SJSA1 (cell line): ENCODE data around the gene HMG20A. TPM values are rescaled to one million over a fixed set of nuclear protein-coding genes. Genes with fewer than 3 reads are reported as not detected.

Source experiments
- DNase-seq, 2 experiments: peaks; one replicate each; pipeline ENCODE4 v3.0.0-alpha.2; 2015 to 2020; ENCODE audit warnings: low spot score in 2 of 2, low read depth in 1 of 2
- H3K27ac ChIP-seq: fragments of 250-450 bp; sonication (Bioruptor Pico); 2 replicates; pipeline ENCODE4 v1.5.1; 2020; ENCODE audit warnings: mild to moderate bottlenecking, moderate library complexity
- H3K27me3 ChIP-seq: fragments of 250-450 bp; sonication (Bioruptor Pico); replicated peaks from 2 replicates; pipeline ENCODE4 v1.5.1; 2020; ENCODE audit warnings: mild to moderate bottlenecking, moderate library complexity
- H3K36me3 ChIP-seq: fragments of 250-450 bp; sonication (Bioruptor Pico); 2 replicates; pipeline ENCODE4 v1.5.1; 2020; ENCODE audit warnings: mild to moderate bottlenecking
- H3K4me1 ChIP-seq: fragments of 250-450 bp; sonication (Bioruptor Pico); replicated peaks from 2 replicates; pipeline ENCODE4 v1.6.1; 2021; ENCODE audit warnings: mild to moderate bottlenecking
- H3K4me3 ChIP-seq: fragments of 250-450 bp; sonication (Bioruptor Pico); 2 replicates; pipeline ENCODE4 v1.5.1; 2020; ENCODE audit warnings: mild to moderate bottlenecking
- H3K9me3 ChIP-seq: fragments of 250-450 bp; sonication (Bioruptor Pico); replicated peaks from 2 replicates; pipeline ENCODE4 v1.5.1; 2020; ENCODE audit warnings: mild to moderate bottlenecking
- total RNA-seq: library from RNA; depleted of rRNA; stranded (reverse); fragments of >200 nt; shearing (Covaris generic); gene quantifications from 2 replicates; pipeline ENCODE4 v1.2.3, GENCODE V29; 2014

HMG20A gene
- total RNA-seq, 1 experiment from 2014 or later: 30.1 TPM

DNA sequence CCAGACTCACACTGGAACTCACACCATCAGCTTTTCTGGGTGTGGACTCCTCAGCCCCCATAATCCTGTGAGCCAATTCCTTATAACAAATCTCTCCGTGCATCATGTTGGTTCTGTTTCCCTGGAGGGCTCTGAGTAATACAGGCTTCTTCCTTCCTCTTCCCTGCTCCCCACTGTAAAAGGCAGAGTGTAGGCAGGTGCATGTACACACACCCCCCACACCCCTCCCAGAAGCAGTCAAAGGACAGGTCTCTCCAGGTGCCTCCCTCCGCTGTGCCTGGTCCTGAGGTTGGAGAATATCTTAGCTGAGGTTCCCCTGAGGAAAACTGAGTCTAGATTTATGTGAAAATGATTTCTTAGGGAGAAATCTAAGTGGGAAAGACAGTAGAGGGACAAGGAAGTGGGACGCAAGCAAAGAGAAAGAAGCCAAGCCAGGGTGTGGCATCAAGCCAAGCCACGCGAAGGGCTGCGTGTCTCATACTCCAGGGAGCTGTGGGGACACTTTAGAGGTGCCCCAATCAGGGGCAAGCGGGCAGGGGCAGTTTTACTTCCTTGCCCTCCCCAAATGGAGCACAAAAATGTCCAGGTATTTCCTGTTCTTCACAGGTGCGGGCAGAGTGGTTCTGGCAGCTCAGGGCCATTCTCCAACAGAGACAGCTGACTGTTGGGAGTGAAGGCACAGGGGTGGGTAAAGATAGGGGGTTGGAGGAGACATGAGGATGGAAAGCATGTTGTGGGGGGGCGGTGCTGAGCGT is 86.6 kb downstream of the HMG20A start:
- no peak overlapping the region for H3K27ac ChIP-seq
- no peak for DNase-seq
- no peaks in the 10 kb centered on the region for H3K9me3 ChIP-seq
- H3K4me1 ChIP-seq: peaks cover 24% of the 10 kb centered on the region
- H3K4me3 ChIP-seq: no peak overlapping the region
- no peaks in the 10 kb centered on the region for H3K36me3 ChIP-seq
- no peaks in the 10 kb centered on the region for H3K27me3 ChIP-seq

DNA sequence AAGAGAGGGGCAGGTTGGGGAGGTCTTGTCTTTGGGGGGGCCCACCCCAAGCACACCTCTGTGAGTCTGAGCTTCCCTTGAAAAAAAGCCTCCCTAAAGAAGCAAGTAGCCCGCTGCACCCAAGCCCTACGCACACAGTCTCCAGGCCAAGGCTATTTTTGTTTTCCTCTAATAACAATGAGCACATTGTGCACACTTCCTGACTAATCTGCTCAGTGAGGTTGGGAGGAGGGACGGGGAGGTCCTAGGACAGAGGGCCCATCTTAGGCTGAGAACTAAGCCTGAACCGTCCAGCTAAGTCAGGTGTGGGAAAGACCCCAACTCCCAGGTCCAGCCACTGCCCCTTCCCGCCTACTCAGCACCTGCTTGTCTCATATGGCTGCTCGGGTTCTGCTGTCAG is 87.2 kb downstream of the HMG20A start:
- H3K27ac ChIP-seq: no peak overlapping the region
- H3K36me3 ChIP-seq: no peaks in the 10 kb centered on the region
- no peaks in the 10 kb centered on the region for H3K9me3 ChIP-seq
- H3K27me3 ChIP-seq: no peaks in the 10 kb centered on the region
- DNase-seq: peak in 1 of 2 experiments; percentile 44
- no peak overlapping the region for H3K4me3 ChIP-seq
- peaks cover 24% of the 10 kb centered on the region for H3K4me1 ChIP-seq

DNA sequence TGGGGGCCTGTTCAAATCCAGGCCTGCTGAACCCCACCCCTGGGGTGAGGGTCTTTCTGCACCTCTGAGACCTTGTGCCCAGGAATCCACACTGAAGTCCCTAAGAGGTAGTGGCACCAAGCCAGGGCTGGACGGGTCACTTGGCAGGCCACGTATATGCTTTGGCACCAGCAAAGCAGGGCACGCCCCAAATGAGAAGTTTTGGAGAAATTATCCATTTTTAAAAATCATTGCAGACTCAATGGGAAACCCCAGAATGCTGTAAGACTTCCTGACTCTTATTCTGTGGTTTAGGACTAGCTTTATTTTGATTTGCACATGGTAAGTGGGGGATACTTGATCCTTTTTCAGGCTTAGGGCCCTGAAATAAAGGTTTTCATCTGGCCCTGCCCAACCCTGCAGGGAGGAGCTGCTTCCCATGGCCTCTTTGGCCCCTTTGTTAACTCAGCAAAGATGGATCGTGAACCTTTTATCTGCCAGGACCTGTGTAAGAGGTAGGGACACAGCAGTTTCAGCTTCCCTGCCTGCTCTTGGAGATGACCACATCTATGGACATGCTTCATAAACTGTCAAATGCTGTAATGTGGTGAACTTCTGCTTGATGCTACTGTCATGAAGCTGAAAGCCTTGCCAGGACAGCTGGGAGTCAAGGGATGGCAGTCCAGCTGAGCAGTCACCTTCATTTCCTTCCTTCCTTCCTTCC is 88.0 kb downstream of the HMG20A start:
- Histone ChIP-seq H3K36me3 (no peaks in the 10 kb centered on the region), H3K27ac (no peak overlapping the region), H3K4me3 (no peak overlapping the region), H3K27me3 (no peaks in the 10 kb centered on the region), H3K4me1 (peaks cover 24% of the 10 kb centered on the region), H3K9me3 (no peaks in the 10 kb centered on the region)
- DNase-seq: no peak

DNA sequence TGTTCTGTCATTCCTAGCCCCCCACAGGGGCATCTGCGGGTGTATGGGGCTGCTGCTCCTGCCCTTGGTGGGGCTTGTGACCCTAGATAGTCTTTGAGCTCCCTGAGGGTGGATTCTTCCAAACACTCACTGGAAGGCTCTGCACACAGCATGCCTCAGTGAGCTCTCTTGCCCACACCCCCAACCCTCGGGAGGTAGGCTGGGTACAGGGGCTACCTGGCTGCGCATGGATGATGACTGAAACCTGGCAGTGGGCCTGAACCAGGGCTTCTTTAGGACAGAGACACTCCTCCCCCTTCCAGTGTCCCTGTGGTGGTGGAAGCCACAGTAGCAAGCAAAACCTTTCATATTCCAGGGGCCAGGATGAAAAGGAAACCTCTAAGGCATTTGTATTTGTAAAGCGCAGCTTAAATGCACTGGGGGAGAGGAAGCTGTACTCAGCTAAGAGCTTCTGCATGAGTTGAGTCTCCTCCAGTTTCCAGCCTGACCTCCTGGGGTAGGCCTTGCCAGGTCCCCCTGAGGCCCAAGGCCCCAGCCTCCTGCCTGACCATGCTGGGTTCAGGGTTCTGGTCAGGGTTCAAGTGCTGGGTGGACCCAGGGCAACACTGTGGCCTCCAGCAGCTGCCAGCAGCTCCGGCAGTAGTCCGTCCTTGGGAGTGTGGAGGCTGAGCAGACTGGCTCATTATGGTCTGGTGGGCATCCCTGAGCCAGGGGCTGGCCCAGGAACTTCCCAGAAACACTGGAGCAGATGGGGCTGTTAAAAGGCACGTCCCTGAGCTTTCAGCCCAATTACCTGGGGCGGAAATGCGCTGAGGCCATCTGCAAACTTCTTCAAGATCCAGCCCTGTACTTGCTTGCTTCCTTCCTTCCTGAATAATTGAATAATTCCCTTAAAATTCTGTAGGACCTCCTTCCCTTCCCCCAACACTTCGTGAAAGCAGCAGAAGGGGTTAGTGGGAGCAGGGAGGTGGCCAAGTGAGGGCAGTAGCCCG is 89.7 kb downstream of the HMG20A start:
- peaks cover 24% of the 10 kb centered on the region for H3K4me1 ChIP-seq
- H3K4me3 ChIP-seq: no peak overlapping the region
- no peaks in the 10 kb centered on the region for H3K36me3 ChIP-seq
- H3K27me3 ChIP-seq: no peaks in the 10 kb centered on the region
- no peak overlapping the region for H3K27ac ChIP-seq
- H3K9me3 ChIP-seq: no peaks in the 10 kb centered on the region
- DNase-seq: no peak

DNA sequence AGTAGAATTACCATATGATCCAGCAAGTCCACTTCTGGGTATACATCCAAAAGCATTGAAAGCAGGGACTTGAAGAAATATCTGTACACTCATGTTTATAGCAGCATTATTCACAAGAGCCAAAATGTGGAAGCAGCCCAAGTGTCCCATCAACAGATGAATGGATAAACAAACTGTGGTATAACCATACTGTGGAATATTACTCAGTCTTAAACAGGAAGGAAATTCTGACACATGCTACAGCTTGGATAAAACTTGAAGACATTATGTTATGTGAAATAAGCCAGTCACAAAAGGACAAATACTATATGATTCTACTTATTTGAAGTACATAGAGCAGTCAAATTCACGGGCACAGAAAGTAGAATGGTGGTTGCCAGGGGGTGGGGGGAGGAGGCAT is 91.2 kb downstream of the HMG20A start:
- no peaks in the 10 kb centered on the region for H3K9me3 ChIP-seq
- no peak overlapping the region for H3K27ac ChIP-seq
- H3K4me1 ChIP-seq: peaks cover 16% of the 10 kb centered on the region
- H3K27me3 ChIP-seq: no peaks in the 10 kb centered on the region
- H3K4me3 ChIP-seq: no peak overlapping the region
- no peak for DNase-seq
- H3K36me3 ChIP-seq: no peaks in the 10 kb centered on the region

DNA sequence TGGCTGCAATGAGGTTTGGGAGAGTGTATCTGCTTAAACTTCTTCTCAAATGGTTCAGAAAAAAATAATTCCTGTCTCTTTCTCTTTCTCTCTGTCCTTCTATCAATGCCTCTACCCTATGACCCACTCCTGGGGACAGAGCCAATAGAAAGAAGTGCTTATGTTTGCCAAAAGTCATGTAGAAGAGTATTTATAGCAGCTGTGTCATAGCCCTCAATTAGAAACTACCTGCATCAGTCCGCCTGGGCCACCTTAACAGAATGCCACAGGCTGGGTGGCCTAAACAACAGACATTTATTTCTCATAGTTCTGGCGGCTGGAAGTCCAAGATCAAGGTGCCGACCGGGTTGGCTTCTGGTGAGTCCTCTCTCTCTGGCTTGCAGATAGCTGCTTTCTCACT is 92.5 kb downstream of the HMG20A start:
- H3K36me3 ChIP-seq: no peaks in the 10 kb centered on the region
- H3K27ac ChIP-seq: no peak overlapping the region
- peaks cover 3% of the 10 kb centered on the region for H3K4me1 ChIP-seq
- no peaks in the 10 kb centered on the region for H3K27me3 ChIP-seq
- no peaks in the 10 kb centered on the region for H3K9me3 ChIP-seq
- DNase-seq: no peak
- H3K4me3 ChIP-seq: no peak overlapping the region

DNA sequence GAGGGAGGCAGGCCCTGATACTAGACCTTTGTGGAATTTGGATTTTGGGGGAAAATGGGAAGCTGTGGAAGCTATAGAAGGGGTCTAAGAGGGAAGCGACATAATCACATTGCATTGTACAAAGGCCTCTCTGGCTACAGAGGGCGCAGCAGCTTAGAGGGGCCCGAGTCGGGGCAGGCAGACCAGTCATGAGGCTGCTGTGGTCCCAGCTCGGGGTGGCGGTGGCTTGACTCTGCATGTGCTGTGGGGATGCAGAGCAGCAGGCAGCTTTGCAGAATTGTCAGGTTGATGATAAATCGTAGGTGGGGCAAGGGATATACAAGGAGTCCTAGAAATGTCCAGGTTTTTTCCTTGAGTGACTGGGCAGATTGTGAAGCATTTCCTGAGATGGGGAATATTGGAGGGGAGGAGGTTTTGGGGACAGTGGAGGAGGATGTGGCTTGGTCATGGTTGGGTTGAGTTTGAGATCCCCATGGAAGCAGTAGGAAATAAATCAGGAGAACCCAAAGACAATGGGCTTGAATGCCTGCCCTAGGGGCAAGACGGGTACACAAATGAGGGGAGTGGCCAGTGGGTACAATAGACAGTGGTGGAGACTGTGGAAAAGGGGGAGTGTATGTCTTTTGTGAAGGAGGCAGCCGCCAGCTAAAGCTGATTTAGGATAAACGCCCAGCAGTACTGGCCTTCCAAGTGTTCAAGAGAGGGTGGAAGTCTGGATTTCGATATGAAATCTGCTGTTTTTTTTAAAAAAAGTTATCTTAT is 94.1 kb downstream of the HMG20A start:
- Histone ChIP-seq H3K36me3 (no peaks in the 10 kb centered on the region), H3K9me3 (no peaks in the 10 kb centered on the region), H3K27me3 (no peaks in the 10 kb centered on the region), H3K4me3 (no peak overlapping the region), H3K27ac (no peak overlapping the region), H3K4me1 (no peaks in the 10 kb centered on the region)
- no peak for DNase-seq

DNA sequence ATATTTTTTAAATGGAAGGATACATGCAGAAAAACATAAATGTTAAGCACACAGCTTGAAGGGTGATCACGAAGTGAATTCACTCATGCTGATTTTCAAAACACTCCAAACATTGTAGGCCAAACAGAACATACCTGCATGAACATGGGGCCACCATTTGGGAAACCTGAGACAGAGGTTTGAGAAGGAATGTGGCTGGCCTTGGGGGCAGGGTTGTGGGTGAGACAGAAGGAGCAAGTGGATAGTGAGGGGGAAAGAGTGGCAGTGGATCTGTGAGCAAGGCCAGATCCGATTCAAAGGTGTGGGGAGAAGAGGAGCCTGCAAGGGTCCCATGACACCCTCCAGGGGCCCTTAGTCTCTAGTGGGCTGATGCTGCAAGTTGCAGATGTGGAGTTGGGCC is 94.9 kb downstream of the HMG20A start:
- no peaks in the 10 kb centered on the region for H3K36me3 ChIP-seq
- H3K4me1 ChIP-seq: no peaks in the 10 kb centered on the region
- H3K4me3 ChIP-seq: no peak overlapping the region
- H3K9me3 ChIP-seq: no peaks in the 10 kb centered on the region
- no peak for DNase-seq
- no peak overlapping the region for H3K27ac ChIP-seq
- no peaks in the 10 kb centered on the region for H3K27me3 ChIP-seq

DNA sequence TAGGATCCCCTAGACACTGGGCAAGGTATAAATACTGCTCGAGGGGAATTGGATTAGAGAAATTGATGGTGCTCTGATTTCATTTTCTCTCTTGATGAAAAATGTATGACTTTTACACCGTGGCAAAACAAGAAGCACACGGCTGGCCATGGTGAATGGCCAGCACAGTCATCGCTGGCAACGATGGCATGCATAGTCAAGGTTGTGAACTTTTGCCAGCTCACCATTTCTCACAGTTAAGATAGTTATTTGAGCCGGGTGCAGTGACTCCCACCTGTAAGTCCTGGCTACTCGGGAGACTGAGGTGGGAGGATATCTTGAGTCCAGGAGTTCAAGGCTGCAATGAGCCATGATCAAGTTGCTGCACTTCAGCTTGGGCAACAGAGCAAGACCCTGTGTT is 95.4 kb downstream of the HMG20A start:
- no peaks in the 10 kb centered on the region for H3K4me1 ChIP-seq
- no peaks in the 10 kb centered on the region for H3K9me3 ChIP-seq
- no peaks in the 10 kb centered on the region for H3K27me3 ChIP-seq
- no peak overlapping the region for H3K27ac ChIP-seq
- no peak for DNase-seq
- H3K36me3 ChIP-seq: no peaks in the 10 kb centered on the region
- no peak overlapping the region for H3K4me3 ChIP-seq

DNA sequence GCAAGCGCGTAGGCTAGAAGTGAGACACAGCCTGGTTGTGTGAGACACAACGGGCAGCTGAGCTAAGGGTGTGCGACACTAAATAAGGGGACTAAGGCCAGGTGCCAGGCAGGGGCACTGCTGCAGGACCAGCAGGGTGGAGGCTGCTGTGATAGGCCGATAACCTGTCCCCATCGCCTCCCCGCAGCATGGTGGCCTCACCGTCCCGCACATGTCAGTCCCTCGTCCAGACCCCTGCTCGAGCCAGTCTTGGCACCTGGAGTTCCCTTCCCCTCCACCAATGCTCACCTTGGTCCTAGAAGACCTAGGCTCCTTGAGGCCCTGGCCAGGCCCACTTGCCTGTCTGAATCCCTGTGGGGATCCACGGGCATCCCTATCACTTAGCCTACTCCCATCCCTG is 96.1 kb downstream of the HMG20A start:
- H3K27me3 ChIP-seq: no peaks in the 10 kb centered on the region
- DNase-seq: no peak
- no peak overlapping the region for H3K27ac ChIP-seq
- no peaks in the 10 kb centered on the region for H3K4me1 ChIP-seq
- no peaks in the 10 kb centered on the region for H3K36me3 ChIP-seq
- H3K9me3 ChIP-seq: no peaks in the 10 kb centered on the region
- H3K4me3 ChIP-seq: no peak overlapping the region

DNA sequence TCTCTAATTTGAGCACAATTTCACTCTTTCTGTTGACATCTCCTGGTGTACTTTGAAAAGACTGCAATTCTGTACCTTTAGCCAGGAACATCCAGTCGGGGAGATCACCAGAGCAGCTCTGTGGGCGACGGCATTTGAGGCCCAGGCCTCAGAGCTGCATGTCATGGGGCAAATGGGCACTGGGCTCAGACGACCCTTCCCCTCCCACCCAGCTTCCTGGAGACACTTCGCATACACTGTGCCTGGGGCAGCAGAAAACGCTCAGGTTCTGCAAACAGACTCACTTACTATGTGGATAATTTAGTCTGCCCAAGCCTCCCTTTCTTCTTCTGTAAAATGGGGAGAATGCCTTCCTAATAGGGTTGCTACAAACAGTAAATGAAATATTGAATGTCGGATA is 96.9 kb downstream of the HMG20A start:
- no peaks in the 10 kb centered on the region for H3K4me1 ChIP-seq
- H3K27ac ChIP-seq: no peak overlapping the region
- no peaks in the 10 kb centered on the region for H3K9me3 ChIP-seq
- no peak overlapping the region for H3K4me3 ChIP-seq
- no peak for DNase-seq
- no peaks in the 10 kb centered on the region for H3K36me3 ChIP-seq
- H3K27me3 ChIP-seq: no peaks in the 10 kb centered on the region

DNA sequence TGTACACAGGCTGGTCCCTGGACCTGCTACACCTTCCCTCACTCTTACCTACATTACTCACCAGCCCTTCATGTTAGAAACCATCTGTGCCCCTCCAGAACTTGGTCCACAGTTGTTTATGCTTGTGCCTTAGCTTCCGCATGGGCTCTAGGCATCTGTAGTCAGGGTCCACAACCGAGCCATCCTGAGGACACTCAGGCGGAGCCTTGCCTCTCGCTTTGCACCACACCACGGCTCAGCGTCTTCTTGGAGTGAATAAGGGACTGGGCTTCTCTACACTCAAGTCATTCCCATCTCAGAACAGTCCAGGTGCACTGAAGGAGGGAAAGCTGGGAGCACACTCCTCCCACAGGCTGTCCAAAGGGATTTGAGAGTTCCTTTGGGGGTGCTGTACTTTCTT is 97.8 kb downstream of the HMG20A start:
- Histone ChIP-seq H3K27ac (no peak overlapping the region), H3K27me3 (no peaks in the 10 kb centered on the region), H3K4me3 (no peak overlapping the region), H3K4me1 (no peaks in the 10 kb centered on the region), H3K9me3 (no peaks in the 10 kb centered on the region), H3K36me3 (no peaks in the 10 kb centered on the region)
- DNase-seq: no peak

DNA sequence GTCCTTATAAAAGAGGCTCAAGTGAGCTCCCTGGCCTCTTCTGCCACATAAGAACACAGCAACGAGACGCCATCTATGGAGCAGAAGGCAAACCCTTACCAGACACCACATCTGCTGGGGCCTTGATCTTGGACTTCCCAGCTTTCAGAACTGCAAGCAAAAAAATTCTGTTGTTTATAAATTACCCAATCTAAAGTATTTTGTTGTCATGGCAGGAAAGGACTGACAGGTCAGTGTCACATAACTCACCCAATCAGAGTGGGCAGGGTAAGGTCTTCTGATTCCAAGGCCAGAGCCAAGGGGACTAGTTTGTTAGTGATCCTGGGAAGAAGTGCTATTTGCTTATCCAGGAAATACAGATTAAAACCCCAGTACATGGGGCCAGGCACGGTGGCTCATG is 98.9 kb downstream of the HMG20A start:
- Histone ChIP-seq H3K27ac (no peak overlapping the region), H3K4me3 (no peak overlapping the region), H3K27me3 (no peaks in the 10 kb centered on the region), H3K4me1 (no peaks in the 10 kb centered on the region), H3K9me3 (no peaks in the 10 kb centered on the region), H3K36me3 (no peaks in the 10 kb centered on the region)
- DNase-seq: no peak
